ENCODE data around the gene CLCN2. TPM values are rescaled to one million over a fixed set of nuclear protein-coding genes. Genes with fewer than 3 reads are reported as not detected.

CLCN2 gene
- total RNA-seq, 4 donors from 2014 or later: 13.7 to 246 (median 73.1) TPM

DNA sequence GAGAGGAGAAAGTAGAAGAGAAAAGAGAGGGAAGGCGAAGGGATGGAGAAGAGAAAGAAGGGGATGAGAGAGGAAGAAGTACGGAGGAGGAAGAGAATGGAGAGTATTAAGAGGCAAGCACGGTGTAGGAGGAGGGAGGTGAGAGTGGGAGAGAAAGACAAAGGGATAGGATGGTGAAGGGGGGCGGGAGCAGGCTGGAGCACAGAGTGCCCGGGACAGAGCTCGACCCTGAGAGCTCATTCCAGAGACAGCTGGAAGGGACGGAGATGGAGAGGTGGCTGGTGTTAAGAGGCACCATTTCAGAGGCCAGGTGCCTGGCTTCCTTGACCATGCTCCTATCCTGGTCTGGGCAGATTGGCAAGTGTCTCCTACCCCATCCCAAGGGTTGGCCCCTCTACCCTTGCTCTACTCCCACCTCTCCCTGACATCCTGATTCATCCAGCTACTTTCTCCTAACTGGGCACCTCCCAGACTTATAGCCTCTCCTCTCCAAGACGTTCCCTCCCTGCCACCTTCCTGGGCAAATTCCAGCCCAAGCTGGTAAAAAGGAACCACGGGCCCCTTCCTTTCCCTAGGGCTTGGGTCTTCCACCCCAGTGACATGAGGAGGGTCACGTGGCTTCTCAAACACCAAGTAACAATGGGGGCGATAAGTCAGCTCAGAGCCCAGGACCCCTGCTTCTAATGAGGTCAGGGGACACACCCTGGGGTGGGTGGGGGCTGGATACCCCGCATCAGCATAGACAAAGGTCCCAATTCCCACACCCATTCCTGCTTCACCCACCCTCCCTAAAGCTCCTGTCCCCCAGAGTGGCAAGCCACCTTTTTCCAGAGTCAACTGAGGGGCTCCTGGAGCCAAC, 1.1 kb downstream of the CLCN2 start:
- H3K9me3 ChIP-seq: no peaks in the 10 kb centered on the region
- H3K4me1 ChIP-seq: peaks cover 7 to 38% (median 29%) of the 10 kb centered on the region in 4 donors
- no peaks in the 10 kb centered on the region for H3K27me3 ChIP-seq
- H3K36me3 ChIP-seq: peaks cover 0 to 7% (median 2%) of the 10 kb centered on the region in 4 donors
- WGBS, 2 donors (ENCODE audit: low coverage in 1 of 2): 45 to 61% methylated on average over 8 to 12 of the region's 12 CpGs
- in situ Hi-C loops (cut with MboI; ENCODE audit: low pct_ligation_motif_present in 1 of 4, low pct_unique_long_range_greater_than_20kb in 1 of 4, low sequenced_read_pairs in 3 of 4): loop anchor here in 1 of 4 donors (25.0 kb wide), 1 partner anchor 427 kb away; no protein-coding TSS in a partner anchor
- intact Hi-C loops (cut with DNase I; ENCODE audit: low total_unique reads): loop anchor here (10.0 kb wide), 1 partner anchor 155 kb away; no protein-coding TSS in a partner anchor
- peak overlapping the region; percentile 76 to 95 (median 90) for H3K4me3 ChIP-seq
- TF ChIP-seq POLR2A (IDR thresholded peaks at IDR 0.05) (no peak), EP300 (IDR thresholded peaks at IDR 0.05; ENCODE audit: low read depth) (no peak)
- TF ChIP-seq, protein P1, sequence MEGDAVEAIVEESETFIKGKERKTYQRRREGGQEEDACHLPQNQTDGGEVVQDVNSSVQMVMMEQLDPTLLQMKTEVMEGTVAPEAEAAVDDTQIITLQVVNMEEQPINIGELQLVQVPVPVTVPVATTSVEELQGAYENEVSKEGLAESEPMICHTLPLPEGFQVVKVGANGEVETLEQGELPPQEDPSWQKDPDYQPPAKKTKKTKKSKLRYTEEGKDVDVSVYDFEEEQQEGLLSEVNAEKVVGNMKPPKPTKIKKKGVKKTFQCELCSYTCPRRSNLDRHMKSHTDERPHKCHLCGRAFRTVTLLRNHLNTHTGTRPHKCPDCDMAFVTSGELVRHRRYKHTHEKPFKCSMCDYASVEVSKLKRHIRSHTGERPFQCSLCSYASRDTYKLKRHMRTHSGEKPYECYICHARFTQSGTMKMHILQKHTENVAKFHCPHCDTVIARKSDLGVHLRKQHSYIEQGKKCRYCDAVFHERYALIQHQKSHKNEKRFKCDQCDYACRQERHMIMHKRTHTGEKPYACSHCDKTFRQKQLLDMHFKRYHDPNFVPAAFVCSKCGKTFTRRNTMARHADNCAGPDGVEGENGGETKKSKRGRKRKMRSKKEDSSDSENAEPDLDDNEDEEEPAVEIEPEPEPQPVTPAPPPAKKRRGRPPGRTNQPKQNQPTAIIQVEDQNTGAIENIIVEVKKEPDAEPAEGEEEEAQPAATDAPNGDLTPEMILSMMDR (IDR thresholded peaks at IDR 0.05): no peak
- DNase-seq: no peak
- H3K27ac ChIP-seq: peak overlapping the region; percentile 94 to 100 (median 97)

DNA sequence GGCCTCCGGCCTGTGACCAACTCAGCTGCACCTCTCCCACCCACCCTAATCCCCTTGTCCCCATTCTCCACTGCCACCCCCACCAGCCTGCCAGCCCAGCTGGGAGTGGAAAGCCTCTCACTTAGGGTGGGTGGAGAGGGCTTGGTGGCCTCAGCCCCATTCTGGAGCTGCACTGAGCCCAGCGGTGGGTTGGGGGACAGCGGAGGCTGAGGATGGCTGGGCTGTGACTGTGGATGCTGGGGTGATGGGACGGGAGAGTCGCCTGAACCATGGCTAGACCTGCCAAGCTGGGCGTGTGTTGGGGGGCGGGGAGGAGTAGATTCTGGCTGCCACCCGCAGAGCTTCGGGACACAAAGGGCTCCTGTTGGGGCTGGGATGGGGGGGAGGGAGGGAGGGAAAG, 1.8 kb downstream of the CLCN2 start:
- H3K36me3 ChIP-seq: peaks cover 0 to 7% (median 0%) of the 10 kb centered on the region in 4 donors
- H3K4me3 ChIP-seq: peak overlapping the region in 1 of 4 donors; percentile 76
- H3K27ac ChIP-seq: no peak overlapping the region
- in situ Hi-C loops (cut with MboI; ENCODE audit: low pct_ligation_motif_present in 1 of 4, low pct_unique_long_range_greater_than_20kb in 1 of 4, low sequenced_read_pairs in 3 of 4) (loop anchor here in 1 of 4 donors (25.0 kb wide), 1 partner anchor 428 kb away; no protein-coding TSS in a partner anchor), intact Hi-C loops (cut with DNase I; ENCODE audit: low total_unique reads) (loop anchor here (10.0 kb wide), 2 partner anchors 55 to 155 kb away; no protein-coding TSS in a partner anchor)
- H3K27me3 ChIP-seq: no peaks in the 10 kb centered on the region
- whole genome bisulfite sequencing, 2 donors (ENCODE audit: low coverage in 1 of 2): 77% methylated on average over 9 of the region's 9 CpGs; no CpG with 5 or more reads in 1 of the 2 donors
- peaks cover 7 to 35% (median 28%) of the 10 kb centered on the region in 4 donors for H3K4me1 ChIP-seq
- DNase-seq: no peak
- TF ChIP-seq, protein P1 (IDR thresholded peaks at IDR 0.05): no peak
- TF ChIP-seq POLR2A (IDR thresholded peaks at IDR 0.05) (no peak), EP300 (IDR thresholded peaks at IDR 0.05; ENCODE audit: low read depth) (no peak), POLR2AphosphoS5 (IDR thresholded peaks at IDR 0.05) (no peak)
- H3K9me3 ChIP-seq: no peaks in the 10 kb centered on the region

DNA sequence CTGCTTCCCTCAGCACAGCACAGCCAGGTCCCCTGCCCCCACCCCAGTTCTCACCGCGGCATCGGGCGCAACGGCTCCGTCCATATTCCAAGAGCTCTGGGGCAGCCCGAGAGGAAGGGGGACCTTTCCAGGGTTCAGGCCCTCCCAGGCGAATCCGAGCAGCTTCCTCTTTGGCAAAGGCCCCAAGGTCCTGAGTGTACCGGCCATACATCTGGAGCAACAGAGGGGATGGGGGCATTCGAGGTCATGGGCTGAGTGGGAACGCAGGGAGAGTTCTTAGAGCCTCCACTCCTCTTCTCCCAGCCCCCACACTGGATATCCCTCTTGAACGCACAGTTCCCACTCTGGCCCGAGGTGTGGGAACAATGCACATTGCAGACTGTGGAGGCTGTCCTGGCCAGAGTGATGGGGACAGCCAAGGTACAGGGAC, 2.5 kb downstream of the CLCN2 start:
- no peak for TF ChIP-seq POLR2AphosphoS5 (IDR thresholded peaks at IDR 0.05)
- TF ChIP-seq, protein P1 (IDR thresholded peaks at IDR 0.05): no peak
- TF ChIP-seq EP300 (IDR thresholded peaks at IDR 0.05; ENCODE audit: low read depth): no peak
- TF ChIP-seq POLR2A (IDR thresholded peaks at IDR 0.05): no peak
- in situ Hi-C loops (cut with MboI; ENCODE audit: low pct_ligation_motif_present in 1 of 4, low pct_unique_long_range_greater_than_20kb in 1 of 4, low sequenced_read_pairs in 3 of 4) (loop anchor here in 1 of 4 donors (25.0 kb wide), 1 partner anchor 428 kb away; no protein-coding TSS in a partner anchor), intact Hi-C loops (cut with DNase I; ENCODE audit: low total_unique reads) (loop anchor here (10.0 kb wide), 1 partner anchor 54 kb away; no protein-coding TSS in a partner anchor)
- Histone ChIP-seq H3K9me3 (no peaks in the 10 kb centered on the region), H3K36me3 (peaks cover 0 to 7% (median 0%) of the 10 kb centered on the region in 4 donors), H3K27ac (no peak overlapping the region), H3K27me3 (no peaks in the 10 kb centered on the region), H3K4me1 (peaks cover 7 to 32% (median 23%) of the 10 kb centered on the region in 4 donors), H3K4me3 (no peak overlapping the region)
- no peak for DNase-seq
- WGBS, 2 donors (ENCODE audit: low coverage in 1 of 2): 74% methylated on average over 14 of the region's 14 CpGs; no CpG with 5 or more reads in 1 of the 2 donors
